ENCODE results near the gene C21orf91.

C21orf91 gene

GRCh38 chr21:17841103-17841502, 21.9 kb upstream of the C21orf91 start:
- ATAC-seq: no peak
- no peak for TF ChIP-seq PATZ1 (CRISPR knock-in tag; IDR thresholded peaks at IDR 0.05; ENCODE audit: borderline replicate concordance)
- no peak for TF ChIP-seq ZFP30 (CRISPR knock-in tag; IDR thresholded peaks at IDR 0.05)
- TF ChIP-seq ZFP3 (CRISPR knock-in tag; IDR thresholded peaks at IDR 0.05): no peak

- no peak for ATAC-seq
Observed at GRCh38 chr21:17834639-17835354, 15.6 kb upstream of the C21orf91 start.

GRCh38 chr21:17829472-17829871, 10.3 kb upstream of the C21orf91 start:
- peak; percentile 47; the same call in 2 of the 3 replicates for ATAC-seq
- no peak for TF ChIP-seq ESRRG (CRISPR knock-in tag; IDR thresholded peaks at IDR 0.05)
- TF ChIP-seq GLIS3 (CRISPR knock-in tag; IDR thresholded peaks at IDR 0.05): no peak
- no peak for TF ChIP-seq POU6F1 (CRISPR knock-in tag; IDR thresholded peaks at IDR 0.05; ENCODE audit: borderline replicate concordance, low read depth)
- no peak for TF ChIP-seq ARNTL (CRISPR knock-in tag; IDR thresholded peaks at IDR 0.05; ENCODE audit: borderline replicate concordance, low read depth)
- TF ChIP-seq BACH2 (CRISPR knock-in tag; IDR thresholded peaks at IDR 0.05; ENCODE audit: borderline replicate concordance): no peak
- no peak for TF ChIP-seq PATZ1 (CRISPR knock-in tag; IDR thresholded peaks at IDR 0.05; ENCODE audit: borderline replicate concordance)
- no peak for TF ChIP-seq CSDC2 (CRISPR knock-in tag; IDR thresholded peaks at IDR 0.05)
- TF ChIP-seq ZNF70 (CRISPR knock-in tag; IDR thresholded peaks at IDR 0.05): no peak
- no peak for TF ChIP-seq ZFP30 (CRISPR knock-in tag; IDR thresholded peaks at IDR 0.05)
- TF ChIP-seq ZFP3 (CRISPR knock-in tag; IDR thresholded peaks at IDR 0.05): no peak
- TF ChIP-seq ZNF565 (CRISPR knock-in tag; conservative IDR thresholded peaks at IDR 0.05; ENCODE audit: low read depth): no peak
- no peak for TF ChIP-seq CREB5 (CRISPR knock-in tag; IDR thresholded peaks at IDR 0.05; ENCODE audit: low read depth)
- no peak for TF ChIP-seq TCF4 (CRISPR knock-in tag; IDR thresholded peaks at IDR 0.05; ENCODE audit: borderline replicate concordance)
- TF ChIP-seq TOX (CRISPR knock-in tag; IDR thresholded peaks at IDR 0.05; ENCODE audit: borderline replicate concordance): no peak
- TF ChIP-seq ISL1 (CRISPR knock-in tag; IDR thresholded peaks at IDR 0.05): no peak
- no peak for TF ChIP-seq ZNF8 (CRISPR knock-in tag; IDR thresholded peaks at IDR 0.05)

More at GRCh38 chr21:17834639-17835354, 15.6 kb upstream of the C21orf91 start:
- no peak for TF ChIP-seq GLIS3 (CRISPR knock-in tag; IDR thresholded peaks at IDR 0.05)
- TF ChIP-seq CREB5 (CRISPR knock-in tag; IDR thresholded peaks at IDR 0.05; ENCODE audit: low read depth): no peak
- TF ChIP-seq SNAI2 (CRISPR knock-in tag; IDR thresholded peaks at IDR 0.05): no peak
- TF ChIP-seq BACH2 (CRISPR knock-in tag; IDR thresholded peaks at IDR 0.05; ENCODE audit: borderline replicate concordance): no peak
- no peak for TF ChIP-seq ESRRG (CRISPR knock-in tag; IDR thresholded peaks at IDR 0.05)
- no peak for TF ChIP-seq RARB (CRISPR knock-in tag; IDR thresholded peaks at IDR 0.05)
- TF ChIP-seq CSRNP3 (CRISPR knock-in tag; IDR thresholded peaks at IDR 0.05): no peak
- TF ChIP-seq POU6F1 (CRISPR knock-in tag; IDR thresholded peaks at IDR 0.05; ENCODE audit: borderline replicate concordance, low read depth): no peak
- TF ChIP-seq ZFP3 (CRISPR knock-in tag; IDR thresholded peaks at IDR 0.05): no peak
- TF ChIP-seq OSR1 (CRISPR knock-in tag; IDR thresholded peaks at IDR 0.05): no peak
- TF ChIP-seq ZNF565 (CRISPR knock-in tag; conservative IDR thresholded peaks at IDR 0.05; ENCODE audit: low read depth): no peak

Measured in SK-N-SH treated with all-trans-retinoic acid at 6 μM for 48 hours (cell line).